ENCODE results near the gene CDH23.

- no peak for TF ChIP-seq FOXA1 (IDR thresholded peaks at IDR 0.05)
- TF ChIP-seq SUZ12 (IDR thresholded peaks at IDR 0.05), result no peak
- TF ChIP-seq BHLHE40 (IDR thresholded peaks at IDR 0.05; ENCODE audit: borderline replicate concordance), result no peak
- TF ChIP-seq ELF4 (IDR thresholded peaks at IDR 0.05), result no peak
- TF ChIP-seq CTBP1 (IDR thresholded peaks at IDR 0.05; ENCODE audit: borderline replicate concordance), result no peak
- no peak for TF ChIP-seq SP1 (IDR thresholded peaks at IDR 0.05)
- TF ChIP-seq NFRKB (IDR thresholded peaks at IDR 0.05), result no peak
These were observed at the start of gene CDH23 for GRCh38 chr10:71396711-71397295.

All from HEK293T (cell line).